Measurements from ENCODE around the gene CEP72. TPM values are rescaled to one million over a fixed set of nuclear protein-coding genes. Genes with fewer than 3 reads are reported as not detected.

Gene CEP72
- polyA plus RNA-seq, 1 donor (not counting 4 experiments of a cell fraction or from before 2014, with no cell fraction given), result 4.5 TPM

DNA sequence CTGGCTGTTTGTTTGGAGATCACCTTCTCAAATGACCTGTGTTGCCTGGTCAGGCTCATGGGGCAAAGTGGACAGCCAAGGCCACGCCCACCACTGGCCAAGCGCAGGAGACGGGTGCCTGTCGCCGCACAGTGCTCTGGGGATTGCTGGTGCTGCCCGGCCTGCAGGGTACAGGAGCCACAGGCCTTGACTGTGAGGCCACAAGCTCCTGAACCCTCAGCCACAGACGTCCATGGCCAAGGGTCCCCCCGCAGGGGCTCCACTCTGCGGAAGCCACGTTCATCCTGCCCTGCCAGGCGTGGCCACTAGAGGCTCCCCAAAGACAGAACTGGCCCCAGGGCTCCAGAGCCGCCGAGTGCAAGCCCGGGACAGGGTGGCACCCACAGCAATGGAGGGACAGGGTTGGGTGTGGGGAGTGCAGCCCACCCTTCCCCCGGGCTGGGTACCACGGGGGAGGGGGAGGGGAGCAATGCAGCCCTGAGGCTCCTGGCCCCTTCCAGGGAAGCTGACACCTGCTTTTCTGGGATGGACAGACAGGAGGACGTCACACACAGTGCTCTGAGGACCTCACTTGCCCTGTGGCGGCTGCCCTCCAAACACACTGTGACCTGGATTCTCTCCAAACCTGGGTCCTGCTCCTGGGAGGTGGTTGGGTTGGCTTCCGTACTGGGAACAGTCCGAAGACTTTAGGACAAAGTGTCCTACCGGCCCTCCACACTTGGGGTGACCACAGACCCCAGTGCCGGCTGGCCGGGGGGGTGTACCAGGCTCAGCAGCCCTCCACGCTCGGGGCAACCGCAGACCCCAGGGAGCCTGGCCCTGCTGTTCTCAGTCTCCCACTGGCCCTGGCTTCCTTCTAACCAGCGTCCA, 59.6 kb downstream of the CEP72 start:
- H3K4me2 ChIP-seq (ENCODE audit: control insufficient read depth, extremely low read depth, insufficient read depth, low read depth, low read length), result no peak overlapping the region
- H3K4me1 ChIP-seq (ENCODE audit: control insufficient read depth, extremely low read depth, insufficient read depth, low read length), result peaks cover 13% of the 10 kb centered on the region
- dilution Hi-C loops (cut with MboI; ENCODE audit: extremely low pct_ligation_motif_present, low sequenced_read_pairs), result no loop called here
- DNase-seq (ENCODE audit: low read depth, low spot score), result no peak
- FAIRE-seq, result no peak
- H3K27ac ChIP-seq (ENCODE audit: control insufficient read depth, insufficient read depth, low read length), result no peak overlapping the region
- peaks cover 3% of the 10 kb centered on the region for H4K20me1 ChIP-seq (ENCODE audit: control insufficient read depth, extremely low read depth, insufficient read depth, low read length)
- H3K36me3 ChIP-seq (ENCODE audit: control insufficient read depth in 2 of 2, extremely low read depth in 1 of 2, insufficient read depth in 2 of 2, low read length in 2 of 2), result peaks cover 2 to 5% of the 10 kb centered on the region in 2 experiments
- no peaks in the 10 kb centered on the region for H3K9me1 ChIP-seq (ENCODE audit: control insufficient read depth, extremely low read depth, insufficient read depth, low read length)
- H2AFZ ChIP-seq (ENCODE audit: control insufficient read depth, low read length), result no peak overlapping the region
- no peaks in the 10 kb centered on the region for H3K9me3 ChIP-seq (ENCODE audit: control insufficient read depth, low read depth, low read length)
- peaks cover 29% of the 10 kb centered on the region for H3K27me3 ChIP-seq (ENCODE audit: control insufficient read depth, extremely low read depth, insufficient read depth, low read length)
- TF ChIP-seq EZH2 (IDR thresholded peaks at IDR 0.05; ENCODE audit: low read length), result no peak
- TF ChIP-seq, protein P1, sequence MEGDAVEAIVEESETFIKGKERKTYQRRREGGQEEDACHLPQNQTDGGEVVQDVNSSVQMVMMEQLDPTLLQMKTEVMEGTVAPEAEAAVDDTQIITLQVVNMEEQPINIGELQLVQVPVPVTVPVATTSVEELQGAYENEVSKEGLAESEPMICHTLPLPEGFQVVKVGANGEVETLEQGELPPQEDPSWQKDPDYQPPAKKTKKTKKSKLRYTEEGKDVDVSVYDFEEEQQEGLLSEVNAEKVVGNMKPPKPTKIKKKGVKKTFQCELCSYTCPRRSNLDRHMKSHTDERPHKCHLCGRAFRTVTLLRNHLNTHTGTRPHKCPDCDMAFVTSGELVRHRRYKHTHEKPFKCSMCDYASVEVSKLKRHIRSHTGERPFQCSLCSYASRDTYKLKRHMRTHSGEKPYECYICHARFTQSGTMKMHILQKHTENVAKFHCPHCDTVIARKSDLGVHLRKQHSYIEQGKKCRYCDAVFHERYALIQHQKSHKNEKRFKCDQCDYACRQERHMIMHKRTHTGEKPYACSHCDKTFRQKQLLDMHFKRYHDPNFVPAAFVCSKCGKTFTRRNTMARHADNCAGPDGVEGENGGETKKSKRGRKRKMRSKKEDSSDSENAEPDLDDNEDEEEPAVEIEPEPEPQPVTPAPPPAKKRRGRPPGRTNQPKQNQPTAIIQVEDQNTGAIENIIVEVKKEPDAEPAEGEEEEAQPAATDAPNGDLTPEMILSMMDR (optimal IDR thresholded peaks at IDR 0.05 in 1 of 3, IDR thresholded peaks at IDR 0.05 in 1 of 3, conservative IDR thresholded peaks at IDR 0.05 in 1 of 3; ENCODE audit: extremely low read depth in 1 of 3, insufficient read depth in 2 of 3, low read length in 3 of 3), result peak in 2 of 3 experiments; percentile 84 to 97
- peak overlapping the region; percentile 66 for H3K9ac ChIP-seq (ENCODE audit: control insufficient read depth, extremely low read depth, insufficient read depth, low read length)
- no peak overlapping the region for H3K4me3 ChIP-seq (ENCODE audit: control insufficient read depth in 2 of 3, extremely low read depth in 1 of 3, insufficient read depth in 2 of 3, low read depth in 1 of 3, low read length in 3 of 3)
- H3K79me2 ChIP-seq (ENCODE audit: control insufficient read depth, insufficient read depth, low read length), result no peaks in the 10 kb centered on the region

DNA sequence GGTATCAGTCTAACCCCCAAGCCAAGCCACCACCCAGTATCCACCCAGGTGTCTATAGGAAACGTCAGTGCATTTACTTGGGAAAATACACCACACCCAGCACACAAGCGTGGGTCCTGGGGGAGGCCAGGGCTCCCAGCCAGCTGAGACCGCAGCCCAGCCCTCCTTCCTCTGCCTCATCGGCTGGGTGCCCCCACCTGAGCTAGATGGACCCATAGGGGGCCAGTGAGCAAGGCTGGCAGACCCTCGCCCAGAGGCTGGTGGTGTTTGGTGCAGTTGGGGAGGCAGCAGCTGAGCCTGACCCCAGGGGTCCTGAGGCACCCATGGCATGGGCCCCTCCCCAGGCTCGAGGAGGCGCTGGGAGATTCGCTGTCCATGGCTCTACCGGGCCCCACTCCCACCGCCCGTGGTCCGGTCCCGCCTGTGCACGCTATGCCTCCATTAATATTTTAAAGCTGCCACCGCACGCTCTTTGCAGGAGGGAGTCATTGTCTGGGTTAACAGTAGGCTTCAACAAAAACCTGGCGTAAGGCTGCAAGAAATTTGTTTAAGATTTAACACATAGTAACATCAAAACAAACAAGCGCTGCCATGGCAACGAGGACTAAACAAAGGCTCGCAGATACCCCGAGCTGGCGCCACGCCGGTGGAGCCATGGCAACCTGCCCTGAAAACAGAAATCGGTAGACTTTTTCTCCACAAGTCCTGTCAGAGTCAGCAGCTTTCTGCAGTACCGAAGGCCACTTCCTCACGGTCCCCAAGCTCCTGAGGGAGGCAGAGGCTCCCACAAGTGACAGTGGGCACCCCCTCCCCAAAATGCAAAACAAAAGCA, 60.4 kb downstream of the CEP72 start:
- H3K9ac ChIP-seq (ENCODE audit: control insufficient read depth, extremely low read depth, insufficient read depth, low read length), result peak overlapping the region; percentile 66
- FAIRE-seq (no peak), DNase-seq (ENCODE audit: low read depth, low spot score) (no peak)
- peaks cover 3% of the 10 kb centered on the region for H4K20me1 ChIP-seq (ENCODE audit: control insufficient read depth, extremely low read depth, insufficient read depth, low read length)
- dilution Hi-C loops (cut with MboI; ENCODE audit: extremely low pct_ligation_motif_present, low sequenced_read_pairs), result no loop called here
- peaks cover 2 to 5% of the 10 kb centered on the region in 2 experiments for H3K36me3 ChIP-seq (ENCODE audit: control insufficient read depth in 2 of 2, extremely low read depth in 1 of 2, insufficient read depth in 2 of 2, low read length in 2 of 2)
- no peak overlapping the region for H2AFZ ChIP-seq (ENCODE audit: control insufficient read depth, low read length)
- peaks cover 29% of the 10 kb centered on the region for H3K27me3 ChIP-seq (ENCODE audit: control insufficient read depth, extremely low read depth, insufficient read depth, low read length)
- no peaks in the 10 kb centered on the region for H3K79me2 ChIP-seq (ENCODE audit: control insufficient read depth, insufficient read depth, low read length)
- no peak overlapping the region for H3K4me3 ChIP-seq (ENCODE audit: control insufficient read depth in 2 of 3, extremely low read depth in 1 of 3, insufficient read depth in 2 of 3, low read depth in 1 of 3, low read length in 3 of 3)
- no peaks in the 10 kb centered on the region for H3K9me3 ChIP-seq (ENCODE audit: control insufficient read depth, low read depth, low read length)
- H3K27ac ChIP-seq (ENCODE audit: control insufficient read depth, insufficient read depth, low read length), result no peak overlapping the region
- H3K4me2 ChIP-seq (ENCODE audit: control insufficient read depth, extremely low read depth, insufficient read depth, low read depth, low read length), result peak overlapping the region; percentile 29
- peaks cover 13% of the 10 kb centered on the region for H3K4me1 ChIP-seq (ENCODE audit: control insufficient read depth, extremely low read depth, insufficient read depth, low read length)
- H3K9me1 ChIP-seq (ENCODE audit: control insufficient read depth, extremely low read depth, insufficient read depth, low read length), result no peaks in the 10 kb centered on the region
- TF ChIP-seq, protein P1 (optimal IDR thresholded peaks at IDR 0.05 in 1 of 3, IDR thresholded peaks at IDR 0.05 in 1 of 3, conservative IDR thresholded peaks at IDR 0.05 in 1 of 3; ENCODE audit: extremely low read depth in 1 of 3, insufficient read depth in 2 of 3, low read length in 3 of 3), result no peak
- TF ChIP-seq EZH2 (IDR thresholded peaks at IDR 0.05; ENCODE audit: low read length), result no peak

All from keratinocyte (primary cell).